NT2/D1 (cell line): Measurements from ENCODE around the gene FHOD3.

Experiments
- SUZ12 ChIP-seq: IDR thresholded peaks from 2 replicates; pipeline ENCODE4 v1.6.1; 2011; ENCODE audit not compliant: insufficient read length, insufficient read depth; ENCODE audit errors: extremely low read depth
- YY1 ChIP-seq: IDR thresholded peaks from 2 replicates; pipeline ENCODE4 v1.6.1; 2011; ENCODE audit not compliant: insufficient read length, insufficient read depth
- ZNF274 ChIP-seq: IDR thresholded peaks from 2 replicates; pipeline ENCODE4 v1.6.1; 2011; ENCODE audit warnings: mild to moderate bottlenecking, low read depth, low read length

DNA sequence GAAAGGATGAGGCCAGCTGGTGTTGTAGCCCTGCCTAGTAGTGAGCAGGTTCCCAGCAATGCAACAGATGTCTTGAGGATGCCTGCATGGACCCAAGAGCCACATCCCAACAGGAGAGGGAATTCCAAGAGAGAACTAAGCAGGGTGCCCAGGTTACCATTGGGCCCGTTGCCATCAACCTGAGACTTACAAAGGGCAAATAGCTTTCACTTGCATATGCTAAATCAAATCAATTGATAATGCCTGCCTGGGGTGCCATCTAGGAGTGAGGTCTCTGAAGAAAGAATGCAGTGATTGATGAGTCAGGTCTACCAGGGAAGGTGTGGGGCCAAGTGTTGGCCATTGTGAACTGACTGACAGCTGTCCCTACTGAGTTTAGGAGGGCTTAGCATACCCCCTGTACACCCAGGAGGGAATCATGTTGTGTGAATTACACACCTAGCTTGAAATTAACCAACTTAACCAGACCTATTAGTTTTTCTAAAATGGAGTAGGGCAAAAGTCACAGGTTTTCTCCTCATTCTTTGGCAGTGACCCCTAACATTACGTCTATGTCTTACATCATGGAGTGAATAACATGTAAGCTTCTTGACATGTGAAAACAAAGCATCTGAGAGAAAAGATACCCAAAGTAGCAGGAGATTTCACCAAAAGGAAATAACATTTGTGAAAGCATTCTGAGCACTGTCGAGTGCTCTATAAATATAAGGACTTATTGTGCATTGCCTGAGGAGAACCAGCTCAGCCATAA lies 32.3 kb downstream of the FHOD3 start:
- no peak for TF ChIP-seq ZNF274
- no peak for TF ChIP-seq SUZ12
- TF ChIP-seq YY1: no peak
